Cardiac muscle cell (in vitro differentiated cells and primary cell): ENCODE results near the gene ECI1. TPM values are rescaled to one million over a fixed set of nuclear protein-coding genes. Genes with fewer than 3 reads are reported as not detected.

Source experiments
- DNase-seq, 2 donors: peaks; one replicate each; pipeline versions ENCODE4 v3.0.0 to v3.0.0-alpha.2; 2010 to 2017; ENCODE audit warnings: low read depth in 1 of 2, low spot score in 1 of 2
- H3K27ac ChIP-seq: fragments of 200-600 bp; sonication (generic); 2 replicates; pipeline ENCODE4 v1.5.1; 2016
- H3K27me3 ChIP-seq: fragments of 200-600 bp; sonication (generic); 2 replicates; pipeline ENCODE4 v1.6.0; 2016; ENCODE audit warnings: control low read depth
- H3K36me3 ChIP-seq: fragments of 200-600 bp; sonication (generic); 2 replicates; pipeline ENCODE4 v1.5.1; 2016; ENCODE audit warnings: control low read depth
- H3K4me1 ChIP-seq: fragments of 200-600 bp; sonication (generic); 2 replicates; pipeline ENCODE4 v1.8.1; 2017; ENCODE audit warnings: low read depth, mild to moderate bottlenecking, mixed run types
- H3K4me3 ChIP-seq: fragments of 200-600 bp; sonication (generic); 2 replicates; pipeline ENCODE4 v1.5.1; 2016; ENCODE audit warnings: mild to moderate bottlenecking
- H3K9me3 ChIP-seq: fragments of 200-600 bp; sonication (generic); 2 replicates; pipeline ENCODE4 v1.5.1; 2017; ENCODE audit warnings: low read depth, mild to moderate bottlenecking, control low read depth
- CTCF ChIP-seq: IDR thresholded peaks from 2 replicates; pipeline ENCODE4 v1.5.1; 2012; ENCODE audit warnings: low read depth, mild to moderate bottlenecking, low read length
- polyA plus RNA-seq: library from polyadenylated mRNA; unstranded; fragments of >200 nt; fragmentation: Nextera tagmentation; extraction: Ambion mirVana; gene quantifications from 2 replicates; pipeline ENCODE4 v1.2.1, GENCODE V29; 2016
- total RNA-seq: library from RNA; depleted of rRNA; stranded (reverse); fragments of >200 nt; gene quantifications from 2 replicates; pipeline ENCODE4 v1.2.3, GENCODE V29; 2016

ECI1 gene
- total and polyA plus RNA-seq, 2 experiments from 2014 or later = 137 to 343 TPM

GRCh38 chr16:2278272-2278608 is 26.9 kb upstream of the ECI1 start:
- Histone ChIP-seq H3K27ac (no peak overlapping the region), H3K9me3 (no peaks in the 10 kb centered on the region), H3K27me3 (no peaks in the 10 kb centered on the region), H3K36me3 (no peaks in the 10 kb centered on the region), H3K4me1 (no peaks in the 10 kb centered on the region), H3K4me3 (no peak overlapping the region)
- peak; percentile 9 for TF ChIP-seq CTCF
- DNase-seq = no peak

DNA sequence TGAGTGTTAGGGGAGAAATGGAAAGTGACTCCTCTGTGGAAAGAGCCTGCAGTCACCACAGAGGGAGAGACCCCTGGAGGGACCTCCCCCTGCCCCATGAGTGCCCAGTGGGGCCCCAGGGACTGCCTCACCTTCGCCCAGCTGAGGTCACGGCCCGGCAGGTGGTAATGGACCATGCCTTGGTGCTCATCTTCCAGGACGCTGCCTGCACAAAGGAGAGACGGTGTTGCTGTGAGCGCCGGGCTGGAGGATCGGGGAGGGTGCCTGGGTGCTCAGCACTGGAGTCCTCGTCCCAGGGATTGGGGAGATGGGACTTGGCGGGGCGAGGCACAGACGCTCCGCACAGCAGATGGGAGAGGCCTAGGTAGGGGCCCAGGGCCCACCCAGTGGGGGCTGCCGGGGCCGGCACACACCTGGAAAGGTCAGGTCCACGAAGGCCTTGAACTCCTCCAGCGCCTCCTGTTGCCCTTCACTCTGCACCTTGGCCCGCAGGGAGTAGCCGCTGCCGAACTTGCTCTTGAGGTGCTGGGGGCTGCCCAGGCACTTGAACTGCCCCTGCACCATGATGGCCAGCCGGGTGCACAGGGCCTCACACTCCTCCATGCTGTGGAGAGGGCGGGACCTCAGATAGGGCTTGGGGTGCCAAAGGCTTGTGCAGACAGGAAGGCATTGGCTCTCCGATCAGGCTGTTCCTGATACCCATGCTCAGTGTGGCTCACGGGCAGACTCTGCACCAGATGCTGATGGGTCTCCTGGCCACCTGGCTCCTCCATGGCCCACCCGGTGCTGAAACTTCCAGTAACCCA is 26.3 kb upstream of the ECI1 start:
- no peak for DNase-seq
- Histone ChIP-seq H3K9me3 (no peaks in the 10 kb centered on the region), H3K36me3 (no peaks in the 10 kb centered on the region), H3K4me3 (no peak overlapping the region), H3K27me3 (no peaks in the 10 kb centered on the region), H3K4me1 (no peaks in the 10 kb centered on the region), H3K27ac (no peak overlapping the region)
- TF ChIP-seq CTCF = no peak

GRCh38 chr16:2276368-2277195 is 25.2 kb upstream of the ECI1 start:
- no peak overlapping the region for H3K4me3 ChIP-seq
- H3K4me1 ChIP-seq = no peaks in the 10 kb centered on the region
- TF ChIP-seq CTCF = no peak
- no peaks in the 10 kb centered on the region for H3K27me3 ChIP-seq
- no peak overlapping the region for H3K27ac ChIP-seq
- DNase-seq = no peak
- H3K36me3 ChIP-seq = no peaks in the 10 kb centered on the region
- no peaks in the 10 kb centered on the region for H3K9me3 ChIP-seq

DNA sequence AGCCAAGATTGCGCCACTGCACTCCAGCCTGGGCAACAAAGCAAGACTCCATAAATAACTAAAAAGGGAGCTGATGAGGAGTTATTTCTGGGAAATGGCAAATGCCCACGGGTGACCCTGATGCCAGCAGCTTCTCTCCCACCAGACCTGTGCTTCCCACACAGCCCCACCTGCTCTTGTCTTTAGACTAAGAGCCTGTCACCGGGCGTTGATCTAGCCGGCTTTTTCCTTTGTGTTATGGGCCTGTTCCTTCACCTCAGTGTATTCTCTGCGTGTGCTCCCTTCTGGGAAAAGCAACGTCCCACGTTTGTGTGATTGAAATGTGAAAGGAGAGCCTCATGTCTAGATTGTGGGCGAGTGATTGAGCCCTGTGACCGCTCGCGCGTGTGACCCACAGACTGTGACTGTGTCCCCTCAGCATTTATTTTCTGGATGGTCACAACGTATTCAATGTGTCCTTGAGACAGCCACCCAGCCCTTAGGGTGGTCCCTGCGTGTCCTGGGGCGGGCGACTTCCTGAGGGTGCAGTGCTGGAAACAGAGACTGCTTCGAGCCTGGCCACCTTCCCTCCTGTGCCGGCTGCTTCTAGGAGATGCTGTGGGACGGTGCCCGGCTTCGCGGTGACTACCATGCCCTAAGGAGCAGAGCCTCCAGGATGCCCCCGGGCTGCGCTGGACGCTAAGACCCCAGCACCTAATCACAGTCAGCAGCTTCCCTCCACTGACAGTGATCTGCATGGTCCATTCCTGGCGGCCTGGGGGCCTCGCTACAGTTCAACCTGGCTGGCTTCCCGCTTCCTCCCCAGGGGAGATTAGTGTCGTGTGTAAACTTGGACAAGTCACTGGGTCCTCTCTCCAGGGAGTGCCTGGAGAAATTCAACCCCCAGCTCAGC is 24.3 kb upstream of the ECI1 start:
- H3K9me3 ChIP-seq = no peaks in the 10 kb centered on the region
- no peak for DNase-seq
- H3K36me3 ChIP-seq = no peaks in the 10 kb centered on the region
- H3K27ac ChIP-seq = no peak overlapping the region
- H3K4me3 ChIP-seq = no peak overlapping the region
- TF ChIP-seq CTCF = no peak
- H3K27me3 ChIP-seq = no peaks in the 10 kb centered on the region
- H3K4me1 ChIP-seq = no peaks in the 10 kb centered on the region

- Histone ChIP-seq H3K4me1 (peaks cover 8% of the 10 kb centered on the region), H3K4me3 (no peak overlapping the region), H3K36me3 (no peaks in the 10 kb centered on the region), H3K9me3 (no peaks in the 10 kb centered on the region), H3K27ac (no peak overlapping the region), H3K27me3 (no peaks in the 10 kb centered on the region)
- no peak for DNase-seq
- TF ChIP-seq CTCF = no peak
Measured at GRCh38 chr16:2273931-2274330, 22.5 kb upstream of the ECI1 start.
